LNCAP (cell line): Measurements from ENCODE around the gene DUSP12.

Source experiments
- TF ChIP-seq, protein P1 (sequence below): fragments of 450-650 bp; IDR thresholded peaks from 2 replicates; pipeline ENCODE4 v1.5.1; 2017; ENCODE audit warnings: mild to moderate bottlenecking

DUSP12 gene

DNA sequence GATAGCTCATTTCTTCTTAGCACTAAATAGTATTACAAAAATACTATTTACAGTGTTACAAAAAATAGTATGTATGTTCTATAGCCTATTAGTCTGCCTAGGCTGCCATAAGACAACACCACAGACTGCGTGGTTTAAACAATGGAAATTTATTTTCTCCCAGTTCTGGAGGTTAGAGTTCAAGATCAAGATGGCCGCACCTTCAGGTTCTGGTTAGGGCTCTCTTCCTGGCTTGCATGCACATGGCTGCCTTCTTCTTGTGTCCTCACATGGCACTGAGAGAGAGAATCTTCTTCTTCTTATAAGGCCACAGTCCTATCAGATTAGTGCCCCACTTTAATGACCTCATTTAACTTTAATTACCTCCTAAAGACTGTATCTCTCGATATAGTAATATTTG is 20.7 kb downstream of the DUSP12 start:
- TF ChIP-seq, protein P1, sequence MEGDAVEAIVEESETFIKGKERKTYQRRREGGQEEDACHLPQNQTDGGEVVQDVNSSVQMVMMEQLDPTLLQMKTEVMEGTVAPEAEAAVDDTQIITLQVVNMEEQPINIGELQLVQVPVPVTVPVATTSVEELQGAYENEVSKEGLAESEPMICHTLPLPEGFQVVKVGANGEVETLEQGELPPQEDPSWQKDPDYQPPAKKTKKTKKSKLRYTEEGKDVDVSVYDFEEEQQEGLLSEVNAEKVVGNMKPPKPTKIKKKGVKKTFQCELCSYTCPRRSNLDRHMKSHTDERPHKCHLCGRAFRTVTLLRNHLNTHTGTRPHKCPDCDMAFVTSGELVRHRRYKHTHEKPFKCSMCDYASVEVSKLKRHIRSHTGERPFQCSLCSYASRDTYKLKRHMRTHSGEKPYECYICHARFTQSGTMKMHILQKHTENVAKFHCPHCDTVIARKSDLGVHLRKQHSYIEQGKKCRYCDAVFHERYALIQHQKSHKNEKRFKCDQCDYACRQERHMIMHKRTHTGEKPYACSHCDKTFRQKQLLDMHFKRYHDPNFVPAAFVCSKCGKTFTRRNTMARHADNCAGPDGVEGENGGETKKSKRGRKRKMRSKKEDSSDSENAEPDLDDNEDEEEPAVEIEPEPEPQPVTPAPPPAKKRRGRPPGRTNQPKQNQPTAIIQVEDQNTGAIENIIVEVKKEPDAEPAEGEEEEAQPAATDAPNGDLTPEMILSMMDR: no peak

DNA sequence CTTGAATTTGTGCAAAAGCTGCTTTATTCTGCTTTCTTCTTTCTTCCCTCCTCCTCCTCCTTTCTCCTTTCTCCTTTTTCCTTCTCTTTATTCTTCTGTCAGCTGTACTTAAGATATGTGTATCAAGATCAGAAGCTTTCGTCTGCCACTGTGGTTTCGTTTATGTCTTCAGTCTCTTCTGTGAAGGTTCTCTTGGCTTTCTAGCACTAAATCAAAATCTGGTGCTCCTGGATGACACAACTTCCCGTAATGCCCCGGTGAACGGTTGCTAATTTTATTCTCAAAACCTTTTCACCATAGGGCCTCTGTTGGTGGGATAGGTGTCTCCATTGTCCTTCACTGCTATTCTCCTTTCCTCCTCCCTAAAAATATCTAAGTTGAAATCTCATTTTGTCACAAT is 21.6 kb downstream of the DUSP12 start:
- TF ChIP-seq, protein P1: no peak

DNA sequence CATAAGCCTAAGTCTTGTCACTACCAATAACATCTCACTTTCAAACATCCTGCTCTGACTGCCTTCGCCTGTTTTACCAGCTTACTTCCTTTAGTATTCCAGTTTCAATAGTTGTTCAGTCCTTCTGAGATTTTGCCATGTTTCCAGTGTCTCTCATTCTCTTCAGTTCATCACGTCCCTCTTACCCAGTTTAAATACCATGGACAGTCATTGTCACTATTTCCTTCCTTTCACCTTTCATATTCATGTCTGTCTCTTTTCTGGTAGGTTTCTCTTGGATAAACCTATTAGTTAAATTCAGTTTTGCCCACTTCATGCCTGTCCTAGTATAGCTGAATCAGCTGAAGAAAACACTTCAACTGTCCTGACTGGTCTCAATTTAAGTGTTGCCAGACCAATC is 22.4 kb downstream of the DUSP12 start:
- TF ChIP-seq, protein P1: no peak

DNA sequence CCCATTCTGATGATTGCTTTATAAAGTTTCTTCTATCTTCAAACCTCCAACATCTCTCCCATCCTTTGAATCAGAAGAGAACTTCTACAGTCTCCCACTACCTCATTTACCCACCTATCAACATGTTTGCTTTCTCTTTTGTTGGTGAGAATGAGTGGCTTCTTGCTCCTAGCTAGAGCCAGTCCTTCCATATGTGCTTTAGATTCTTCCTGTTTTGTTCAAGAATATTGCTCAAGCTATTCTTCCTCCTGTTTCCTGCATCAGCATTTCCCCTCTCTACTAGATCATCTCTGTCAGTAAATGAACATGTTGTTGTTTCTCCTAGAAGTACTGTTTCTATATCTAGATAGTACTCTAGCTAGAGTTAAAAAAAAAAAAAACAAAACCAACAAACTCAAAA is 22.8 kb downstream of the DUSP12 start:
- TF ChIP-seq, protein P1: no peak

DNA sequence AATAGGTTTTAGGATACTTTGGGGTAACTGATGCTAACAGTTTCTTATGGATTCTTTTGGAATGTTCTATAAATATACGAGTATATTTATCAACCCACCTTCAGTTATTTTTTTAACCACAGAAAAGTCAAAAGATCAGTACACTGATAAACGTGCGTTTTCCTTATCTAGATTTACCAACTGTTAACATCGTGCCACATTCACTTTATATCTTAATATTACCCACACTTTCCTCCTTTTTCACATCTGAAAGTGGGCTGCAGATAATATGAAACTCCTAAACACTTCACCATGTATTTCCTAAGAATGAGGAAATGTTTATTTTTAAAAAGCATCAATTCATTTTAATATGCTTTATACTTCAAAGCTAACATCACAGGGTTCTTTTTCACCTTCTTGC is 24.2 kb downstream of the DUSP12 start:
- TF ChIP-seq, protein P1: no peak

DNA sequence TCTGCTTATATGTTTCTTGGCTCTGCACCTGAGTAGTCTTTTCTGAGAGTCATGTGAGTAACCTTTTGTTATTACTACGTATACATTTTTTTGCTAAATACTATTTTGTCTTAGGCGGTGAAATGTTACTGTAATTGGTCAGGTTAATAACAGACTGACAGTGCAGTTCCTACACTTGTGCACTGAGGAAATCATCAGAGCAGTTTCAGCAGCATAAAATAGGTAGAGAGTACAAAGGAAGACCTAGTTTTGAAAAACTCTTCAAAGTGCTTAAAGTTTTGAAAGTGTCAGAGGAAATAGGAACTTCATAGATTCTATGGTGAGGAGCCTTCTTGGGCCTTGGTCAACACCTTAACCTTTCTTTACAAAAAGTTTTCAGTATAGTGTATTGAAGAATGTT is 27.7 kb downstream of the DUSP12 start:
- TF ChIP-seq, protein P1: no peak

DNA sequence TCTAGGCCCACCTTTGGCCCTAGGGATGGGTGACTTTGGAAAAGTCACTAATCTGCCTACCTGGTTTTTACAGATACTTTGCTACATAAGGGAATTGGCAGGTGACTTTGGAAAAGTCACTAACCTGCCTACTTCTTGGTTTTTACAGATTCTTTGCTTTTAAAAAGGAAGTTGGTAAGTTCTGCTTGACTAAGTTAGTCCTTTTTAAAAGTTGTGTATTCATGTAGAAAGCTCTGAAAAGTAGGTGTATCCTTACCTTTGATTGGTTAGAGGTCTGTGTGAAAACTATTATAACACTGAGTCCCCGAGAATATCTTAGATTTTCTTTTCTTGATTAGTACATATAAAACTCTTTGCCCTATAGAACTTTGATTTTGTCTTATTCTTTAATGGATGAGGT is 28.9 kb downstream of the DUSP12 start:
- TF ChIP-seq, protein P1: no peak

DNA sequence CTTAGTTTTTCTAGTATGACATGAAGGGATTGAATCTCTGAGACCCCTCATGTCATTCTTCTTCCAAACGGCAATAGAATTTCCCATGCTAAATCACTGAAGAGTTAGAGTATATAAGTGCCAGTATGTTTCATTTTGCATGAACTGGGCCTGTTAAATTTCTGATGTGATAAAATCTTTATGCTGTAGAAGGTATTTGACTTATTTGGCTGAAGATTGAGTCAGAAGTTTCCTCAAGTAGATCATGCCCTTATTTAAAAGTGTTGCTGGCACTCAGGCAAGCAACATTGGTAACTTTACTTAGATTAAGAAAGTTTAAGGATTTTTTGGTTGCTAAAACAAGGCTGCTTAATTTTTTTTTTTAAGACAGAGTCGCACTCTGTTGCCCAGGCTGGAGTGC is 29.8 kb downstream of the DUSP12 start:
- TF ChIP-seq, protein P1: no peak
